Thoracic aorta (tissue), 2 donors: ENCODE results near the gene NRDC. TPM values are rescaled to one million over a fixed set of nuclear protein-coding genes. Genes with fewer than 3 reads are reported as not detected.

ENCODE experiments used
- ATAC-seq: fragments of 150-250 bp; one replicate; pipeline ENCODE4 v1.8.0; 2017; ENCODE audit warnings: low read depth; ENCODE audit not compliant: insufficient number of reproducible peaks, low FRiP score
- DNase-seq: peaks from one replicate; pipeline ENCODE4 v3.0.0-alpha.2; 2020; ENCODE audit warnings: low spot score
- H3K27ac ChIP-seq, 2 donors: fragments of 200-600 bp; sonication (generic); 1 replicate in 1 of 2; 2 replicates in 1 of 2; pipeline ENCODE4 v1.5.1; 2016; ENCODE audit warnings: mild to moderate bottlenecking in 2 of 2, moderate library complexity in 2 of 2
- H3K27me3 ChIP-seq: fragments of 200-600 bp; sonication (generic); replicated peaks from 2 replicates; pipeline ENCODE4 v1.6.0; 2016; ENCODE audit warnings: mild to moderate bottlenecking; ENCODE audit not compliant: insufficient read depth
- H3K36me3 ChIP-seq: fragments of 200-600 bp; sonication (generic); one replicate; pipeline ENCODE4 v1.5.1; 2016
- H3K4me1 ChIP-seq, 2 donors: fragments of 200-600 bp; sonication (generic); 1 replicate in 1 of 2; 2 replicates in 1 of 2; pipeline versions ENCODE4 v1.5.1 to v1.6.0; 2016; ENCODE audit warnings: low read depth in 2 of 2, mild to moderate bottlenecking in 1 of 2; ENCODE audit not compliant: control insufficient read depth in 1 of 2
- H3K4me3 ChIP-seq: fragments of 200-600 bp; sonication (generic); 2 replicates; pipeline ENCODE4 v1.5.1; 2016; ENCODE audit warnings: mild to moderate bottlenecking
- H3K9me3 ChIP-seq: fragments of 200-600 bp; sonication (generic); 2 replicates; pipeline ENCODE4 v1.5.1; 2016
- total RNA-seq, 2 donors: library from RNA; depleted of rRNA; stranded (reverse); fragments of >200 nt; gene quantifications; one replicate each; pipeline versions ENCODE4 v1.1.0 to v1.2.3, GENCODE V29; 2016
- TF ChIP-seq, protein P1 (sequence below): fragments of 200-600 bp; sonication (generic); IDR thresholded peaks from one replicate; pipeline ENCODE4 v1.5.1; 2019; ENCODE audit warnings: antibody characterized with exemption

The NRDC gene
- total RNA-seq, 2 donors from 2014 or later, result 49.7 to 94.2 TPM

DNA sequence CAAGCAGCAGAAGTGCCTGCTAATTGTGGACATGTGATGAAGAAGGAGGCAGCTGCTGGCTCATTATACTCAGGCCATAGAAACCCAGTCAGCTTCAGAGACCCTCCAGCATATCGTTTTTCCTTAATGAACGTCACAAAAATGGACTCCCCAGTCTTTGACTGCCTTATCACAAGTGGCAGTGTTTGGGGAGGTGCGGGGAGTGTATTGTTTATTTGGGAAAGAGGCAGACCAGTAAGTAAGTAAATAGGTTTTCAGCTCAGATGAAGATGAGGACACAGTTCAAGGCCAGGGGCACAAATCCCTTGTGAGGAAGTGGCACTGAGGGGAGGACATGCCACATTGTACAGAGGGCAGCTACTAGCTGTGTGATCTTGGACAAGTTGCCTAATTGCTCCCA, 43.5 kb upstream of the NRDC start:
- DNase-seq (no peak), ATAC-seq (no peak)
- Histone ChIP-seq H3K4me1 (no peaks in the 10 kb centered on the region), H3K27me3 (no peaks in the 10 kb centered on the region), H3K36me3 (no peaks in the 10 kb centered on the region), H3K4me3 (no peak overlapping the region), H3K27ac (no peak overlapping the region), H3K9me3 (no peaks in the 10 kb centered on the region)
- TF ChIP-seq, protein P1, sequence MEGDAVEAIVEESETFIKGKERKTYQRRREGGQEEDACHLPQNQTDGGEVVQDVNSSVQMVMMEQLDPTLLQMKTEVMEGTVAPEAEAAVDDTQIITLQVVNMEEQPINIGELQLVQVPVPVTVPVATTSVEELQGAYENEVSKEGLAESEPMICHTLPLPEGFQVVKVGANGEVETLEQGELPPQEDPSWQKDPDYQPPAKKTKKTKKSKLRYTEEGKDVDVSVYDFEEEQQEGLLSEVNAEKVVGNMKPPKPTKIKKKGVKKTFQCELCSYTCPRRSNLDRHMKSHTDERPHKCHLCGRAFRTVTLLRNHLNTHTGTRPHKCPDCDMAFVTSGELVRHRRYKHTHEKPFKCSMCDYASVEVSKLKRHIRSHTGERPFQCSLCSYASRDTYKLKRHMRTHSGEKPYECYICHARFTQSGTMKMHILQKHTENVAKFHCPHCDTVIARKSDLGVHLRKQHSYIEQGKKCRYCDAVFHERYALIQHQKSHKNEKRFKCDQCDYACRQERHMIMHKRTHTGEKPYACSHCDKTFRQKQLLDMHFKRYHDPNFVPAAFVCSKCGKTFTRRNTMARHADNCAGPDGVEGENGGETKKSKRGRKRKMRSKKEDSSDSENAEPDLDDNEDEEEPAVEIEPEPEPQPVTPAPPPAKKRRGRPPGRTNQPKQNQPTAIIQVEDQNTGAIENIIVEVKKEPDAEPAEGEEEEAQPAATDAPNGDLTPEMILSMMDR, result no peak

DNA sequence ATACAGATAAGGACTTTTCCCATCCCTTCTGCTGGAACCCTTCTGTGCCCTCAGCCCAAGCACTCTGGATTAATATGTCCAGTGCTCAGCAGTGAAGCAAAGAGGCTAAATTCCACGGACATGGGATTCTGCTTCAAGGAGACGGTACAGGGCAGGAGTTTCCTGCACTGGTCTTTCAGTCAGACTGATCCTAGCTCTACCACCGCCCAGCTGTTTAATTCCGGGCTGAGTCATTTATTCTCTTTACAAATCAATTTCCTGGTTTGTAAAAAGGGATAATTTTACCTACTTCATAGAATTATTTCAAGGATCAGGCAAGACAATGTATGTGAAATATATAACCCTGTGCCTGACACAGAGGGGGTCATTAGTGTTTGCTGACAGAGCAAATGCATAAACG, 41.6 kb upstream of the NRDC start:
- ATAC-seq, result no peak
- no peaks in the 10 kb centered on the region for H3K9me3 ChIP-seq
- TF ChIP-seq, protein P1, result no peak
- no peak for DNase-seq
- H3K4me3 ChIP-seq, result no peak overlapping the region
- H3K36me3 ChIP-seq, result no peaks in the 10 kb centered on the region
- no peaks in the 10 kb centered on the region for H3K4me1 ChIP-seq
- no peak overlapping the region for H3K27ac ChIP-seq
- no peaks in the 10 kb centered on the region for H3K27me3 ChIP-seq

DNA sequence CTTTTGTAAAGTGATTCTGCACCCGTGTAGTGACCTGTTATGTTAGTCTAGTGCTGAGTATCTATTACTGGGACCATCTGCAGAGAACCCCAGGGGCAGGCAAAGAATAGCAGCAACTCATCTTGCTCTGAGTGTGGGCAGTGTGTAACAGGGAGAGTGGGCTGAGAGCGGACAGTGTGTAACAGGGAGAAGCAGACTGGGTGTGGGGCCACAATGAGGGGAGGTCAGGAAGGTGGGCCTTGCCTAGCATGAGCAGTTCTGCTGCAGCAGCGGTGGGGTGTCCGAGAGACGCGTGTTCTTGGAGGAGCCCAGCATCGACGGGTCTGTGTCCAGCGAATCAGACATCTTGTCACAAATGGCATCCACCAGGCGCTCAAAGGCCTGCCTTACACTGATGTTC, 41.2 kb upstream of the NRDC start:
- H3K9me3 ChIP-seq, result no peaks in the 10 kb centered on the region
- no peaks in the 10 kb centered on the region for H3K36me3 ChIP-seq
- H3K27me3 ChIP-seq, result no peaks in the 10 kb centered on the region
- TF ChIP-seq, protein P1, result no peak
- H3K27ac ChIP-seq, result no peak overlapping the region
- no peak overlapping the region for H3K4me3 ChIP-seq
- ATAC-seq (no peak), DNase-seq (no peak)
- H3K4me1 ChIP-seq, result no peaks in the 10 kb centered on the region

DNA sequence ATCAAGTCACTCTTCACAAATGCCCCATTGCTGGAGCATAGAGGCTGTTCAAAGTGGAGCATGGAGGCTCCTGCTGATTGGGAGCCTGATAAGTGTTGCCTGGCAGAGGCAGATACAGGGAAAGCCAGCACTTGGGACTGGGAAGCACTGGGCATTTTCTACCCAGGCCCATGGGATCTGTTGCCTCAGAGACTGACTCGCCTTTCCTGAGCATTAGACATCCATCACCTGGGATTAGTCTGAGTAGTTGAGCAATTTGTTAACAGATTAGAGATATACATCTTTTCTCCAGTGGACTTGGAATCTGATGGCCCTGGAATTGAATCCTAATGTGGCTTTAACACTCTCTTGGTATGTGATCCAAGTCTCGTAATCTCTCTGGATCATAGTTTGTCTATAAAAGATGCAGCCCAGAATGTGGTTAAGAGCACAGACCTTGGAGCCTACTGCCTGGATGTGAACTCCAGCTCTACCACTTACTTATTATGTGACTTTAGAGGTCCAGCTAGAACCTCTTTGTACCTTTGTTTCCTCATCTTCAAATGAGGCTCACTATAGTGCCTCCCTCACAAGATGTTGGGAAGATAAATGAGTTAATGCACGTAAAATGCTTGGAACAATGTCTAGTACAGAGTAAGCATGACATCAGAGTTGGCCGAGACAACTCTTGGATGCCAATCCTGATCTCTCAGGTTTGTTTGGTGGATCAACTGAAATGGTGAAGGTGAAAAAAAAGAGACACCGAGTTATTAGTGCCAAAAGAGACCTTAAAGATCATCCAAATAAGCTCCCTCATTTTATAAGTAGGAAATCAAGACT, 38.3 kb upstream of the NRDC start:
- TF ChIP-seq, protein P1, result no peak
- Histone ChIP-seq H3K27me3 (no peaks in the 10 kb centered on the region), H3K36me3 (no peaks in the 10 kb centered on the region), H3K4me1 (no peaks in the 10 kb centered on the region), H3K9me3 (no peaks in the 10 kb centered on the region), H3K4me3 (no peak overlapping the region), H3K27ac (no peak overlapping the region)
- DNase-seq (no peak), ATAC-seq (no peak)

DNA sequence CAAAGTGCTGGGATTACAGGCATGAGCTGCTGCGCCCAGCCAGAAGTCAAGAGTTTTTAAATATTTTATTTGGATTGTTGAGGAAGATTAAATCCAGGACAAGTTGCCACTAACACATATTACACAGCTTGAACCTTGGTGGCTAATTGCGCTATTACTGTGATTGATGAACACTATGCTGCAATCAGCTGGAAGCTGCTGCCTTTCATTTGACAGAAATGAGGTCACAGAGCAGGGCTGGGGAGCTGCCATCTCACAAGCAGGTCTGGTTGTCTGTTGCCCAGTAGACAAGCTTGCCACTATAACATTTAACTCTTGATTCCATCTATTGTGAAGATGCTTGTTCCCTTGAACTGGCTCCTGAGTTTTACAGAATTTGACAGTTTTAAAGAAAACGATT, 37.4 kb upstream of the NRDC start:
- H3K36me3 ChIP-seq, result no peaks in the 10 kb centered on the region
- no peak for ATAC-seq
- TF ChIP-seq, protein P1, result no peak

More for the DNA sequence above, 37.4 kb upstream of the NRDC start:
- no peak overlapping the region for H3K4me3 ChIP-seq
- H3K9me3 ChIP-seq, result no peaks in the 10 kb centered on the region
- H3K27me3 ChIP-seq, result no peaks in the 10 kb centered on the region
- H3K4me1 ChIP-seq, result no peaks in the 10 kb centered on the region
- no peak for DNase-seq
- no peak overlapping the region for H3K27ac ChIP-seq
